ENCODE measurements around the gene COPS2. TPM values are rescaled to one million over a fixed set of nuclear protein-coding genes. Genes with fewer than 3 reads are reported as not detected.

The COPS2 gene
- total and polyA plus RNA-seq, 2 of the 13 experiments (the other 11 are each of a cell fraction or from before 2014, with no cell fraction given): 37.8 to 66.3 TPM

GRCh38 chr15:49189631-49190030 is 34.2 kb upstream of the COPS2 start:
- Histone ChIP-seq H2AFZ (ENCODE audit: low read length) (no peak overlapping the region), H3K36me3 (replicated peaks in 1 of 2; ENCODE audit: control insufficient read depth in 1 of 2, insufficient read depth in 2 of 2, low read length in 2 of 2) (no peaks in the 10 kb centered on the region; a peak in 2 of 5 replicates), H3K79me2 (ENCODE audit: insufficient read depth, low read length) (no peaks in the 10 kb centered on the region), H3K4me2 (ENCODE audit: low read depth, low read length) (no peak overlapping the region), H3K9ac (ENCODE audit: insufficient read depth, low read depth, low read length) (no peak overlapping the region), H4K20me1 (ENCODE audit: insufficient read depth, low read length) (no peaks in the 10 kb centered on the region), H3K4me1 (ENCODE audit: insufficient read depth, low read length) (no peaks in the 10 kb centered on the region), H3K27ac (ENCODE audit: extremely low read length, insufficient read depth, low read length) (no peak overlapping the region), H3K27me3 (ENCODE audit: control insufficient read depth in 1 of 2, insufficient read depth in 2 of 2, low read length in 2 of 2) (no peaks in the 10 kb centered on the region), H3K4me3 (replicated peaks in 1 of 3; ENCODE audit: insufficient read depth in 1 of 3, low read depth in 2 of 3, low read length in 3 of 3) (no peak overlapping the region), H3K9me3 (ENCODE audit: low read length) (no peaks in the 10 kb centered on the region)
- 96% methylated on average over 2 of the region's 2 CpGs for WGBS (ENCODE audit: low lambda C conversion rate)
- DNase-seq (ENCODE audit: low spot score) (no peak), FAIRE-seq (no peak), ATAC-seq (no peak)
- intact Hi-C loops (cut with micrococcal nuclease; ENCODE audit: unreplicated experiment): no loop called here
- BruUV-seq (replicated peaks): no TSS peak
- ChIA-PET POLR2A (no interaction called here), CTCF (ENCODE audit: low intra/inter-chr PET ratio, low total read pairs) (no interaction called here)
- in situ Hi-C loops (cut with HindIII; ENCODE audit: extremely low pct_ligation_motif_present, low pct_unique_long_range_greater_than_20kb): no loop called here
- TF ChIP-seq ZNF557 (CRISPR knock-in tag; IDR thresholded peaks at IDR 0.05) (no peak), HNF4A (CRISPR knock-in tag; IDR thresholded peaks at IDR 0.05) (no peak), TIGD3 (CRISPR knock-in tag; IDR thresholded peaks at IDR 0.05; ENCODE audit: borderline replicate concordance) (no peak), ZNF24 (IDR thresholded peaks at IDR 0.05) (no peak), ZBTB42 (CRISPR knock-in tag; IDR thresholded peaks at IDR 0.05) (no peak), TEF (CRISPR knock-in tag; IDR thresholded peaks at IDR 0.05) (no peak), NFRKB (IDR thresholded peaks at IDR 0.05) (no peak), ZNF44 (CRISPR knock-in tag; IDR thresholded peaks at IDR 0.05) (no peak), ZNF572 (CRISPR knock-in tag; IDR thresholded peaks at IDR 0.05) (no peak), HOXA7 (CRISPR knock-in tag; IDR thresholded peaks at IDR 0.05) (no peak), ZNF574 (CRISPR knock-in tag; IDR thresholded peaks at IDR 0.05) (no peak), PAF1 (CRISPR knock-in tag; IDR thresholded peaks at IDR 0.05) (no peak), ZNF761 (CRISPR knock-in tag; conservative IDR thresholded peaks at IDR 0.05) (no peak), ZNF724P (CRISPR knock-in tag; IDR thresholded peaks at IDR 0.05; ENCODE audit: borderline replicate concordance) (no peak), ZNF782 (CRISPR knock-in tag; IDR thresholded peaks at IDR 0.05; ENCODE audit: borderline replicate concordance) (no peak)

All from HepG2 (cell line).